ENCODE data around the gene ROR2. TPM values are rescaled to one million over a fixed set of nuclear protein-coding genes. Genes with fewer than 3 reads are reported as not detected.

Gene ROR2
- total RNA-seq, 4 donors from 2014 or later, result 9.5 to 17.7 (median 15.9) TPM

GRCh38 chr9:91663858-91664257 is 286.2 kb downstream of the ROR2 start:
- H3K27ac ChIP-seq, result no peak overlapping the region
- no peak overlapping the region for H3K4me3 ChIP-seq (replicated peaks in 1 of 3)
- no peaks in the 10 kb centered on the region for H3K36me3 ChIP-seq
- H3K27me3 ChIP-seq, result no peaks in the 10 kb centered on the region
- TF ChIP-seq POLR2A (IDR thresholded peaks at IDR 0.05), result no peak
- TF ChIP-seq, protein P1, sequence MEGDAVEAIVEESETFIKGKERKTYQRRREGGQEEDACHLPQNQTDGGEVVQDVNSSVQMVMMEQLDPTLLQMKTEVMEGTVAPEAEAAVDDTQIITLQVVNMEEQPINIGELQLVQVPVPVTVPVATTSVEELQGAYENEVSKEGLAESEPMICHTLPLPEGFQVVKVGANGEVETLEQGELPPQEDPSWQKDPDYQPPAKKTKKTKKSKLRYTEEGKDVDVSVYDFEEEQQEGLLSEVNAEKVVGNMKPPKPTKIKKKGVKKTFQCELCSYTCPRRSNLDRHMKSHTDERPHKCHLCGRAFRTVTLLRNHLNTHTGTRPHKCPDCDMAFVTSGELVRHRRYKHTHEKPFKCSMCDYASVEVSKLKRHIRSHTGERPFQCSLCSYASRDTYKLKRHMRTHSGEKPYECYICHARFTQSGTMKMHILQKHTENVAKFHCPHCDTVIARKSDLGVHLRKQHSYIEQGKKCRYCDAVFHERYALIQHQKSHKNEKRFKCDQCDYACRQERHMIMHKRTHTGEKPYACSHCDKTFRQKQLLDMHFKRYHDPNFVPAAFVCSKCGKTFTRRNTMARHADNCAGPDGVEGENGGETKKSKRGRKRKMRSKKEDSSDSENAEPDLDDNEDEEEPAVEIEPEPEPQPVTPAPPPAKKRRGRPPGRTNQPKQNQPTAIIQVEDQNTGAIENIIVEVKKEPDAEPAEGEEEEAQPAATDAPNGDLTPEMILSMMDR (IDR thresholded peaks at IDR 0.05), result no peak
- DNase-seq, result no peak
- 82 to 86% methylated on average over 6 of the region's 6 CpGs for WGBS, 2 donors
- H3K9me3 ChIP-seq, result no peaks in the 10 kb centered on the region
- no peaks in the 10 kb centered on the region for H3K4me1 ChIP-seq
- intact Hi-C loops (cut with DNase I), result no loop called here

GRCh38 chr9:91661451-91661850 is 288.6 kb downstream of the ROR2 start:
- Histone ChIP-seq H3K27me3 (no peaks in the 10 kb centered on the region), H3K4me1 (no peaks in the 10 kb centered on the region), H3K9me3 (no peaks in the 10 kb centered on the region), H3K36me3 (no peaks in the 10 kb centered on the region), H3K27ac (no peak overlapping the region), H3K4me3 (replicated peaks in 1 of 3) (no peak overlapping the region)
- DNase-seq, result no peak
- no peak for TF ChIP-seq POLR2A (IDR thresholded peaks at IDR 0.05)
- TF ChIP-seq, protein P1 (IDR thresholded peaks at IDR 0.05), result no peak
- intact Hi-C loops (cut with DNase I), result no loop called here
- WGBS, 2 donors, result 61 to 84% methylated on average over 3 of the region's 3 CpGs

GRCh38 chr9:91660521-91660920 is 289.5 kb downstream of the ROR2 start:
- WGBS, 2 donors, result 94 to 98% methylated on average over 1 of the region's 1 CpG

DNA sequence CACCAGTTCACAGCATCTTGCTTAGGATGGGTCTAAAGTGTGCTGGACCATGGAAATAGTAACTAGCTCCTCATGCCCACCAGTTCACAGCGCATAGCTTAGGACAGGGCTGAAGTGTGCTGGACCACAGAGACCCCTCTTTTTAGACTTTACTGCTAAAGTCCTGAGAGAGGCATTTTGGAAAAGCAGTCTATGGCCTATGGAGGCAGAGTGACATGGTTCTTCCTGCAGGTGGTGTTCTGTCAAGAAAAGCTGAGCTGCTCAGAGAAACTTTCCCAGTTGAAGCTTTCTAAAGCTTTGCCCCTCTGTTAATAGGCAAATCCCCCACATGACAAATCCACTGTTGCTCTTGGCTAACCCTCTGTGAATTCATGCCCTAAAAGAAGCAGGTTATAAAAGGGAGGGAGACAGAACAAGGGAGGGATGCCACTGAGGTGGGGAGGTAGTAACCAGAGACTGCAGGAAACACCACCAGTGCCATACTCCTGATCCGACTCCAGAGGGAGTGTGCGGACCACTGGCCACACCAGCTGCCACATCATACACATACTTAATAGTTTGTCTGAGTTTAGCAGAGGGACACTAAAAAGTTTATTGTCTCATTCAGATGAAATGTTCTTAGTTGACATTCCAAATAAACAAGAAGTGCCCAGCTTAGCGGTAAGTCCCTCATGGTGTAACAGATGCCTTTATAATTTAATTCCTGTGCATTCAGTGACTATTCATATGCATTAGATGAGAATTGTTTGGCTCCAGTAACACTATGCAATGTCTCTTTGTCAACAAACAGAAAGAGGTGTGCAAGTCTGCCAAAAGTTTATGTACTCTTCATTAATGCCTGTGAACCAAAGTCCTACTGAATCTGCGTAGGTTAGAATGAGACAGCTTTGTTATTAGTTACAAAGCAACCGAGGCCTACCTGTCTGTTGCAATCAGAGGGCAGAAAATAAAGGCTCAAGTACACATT is 290.2 kb downstream of the ROR2 start:
- no peak overlapping the region for H3K4me3 ChIP-seq (replicated peaks in 1 of 3)
- H3K36me3 ChIP-seq, result no peaks in the 10 kb centered on the region
- intact Hi-C loops (cut with DNase I), result no loop called here
- no peak overlapping the region for H3K27ac ChIP-seq
- H3K9me3 ChIP-seq, result no peaks in the 10 kb centered on the region
- TF ChIP-seq, protein P1 (IDR thresholded peaks at IDR 0.05), result no peak
- TF ChIP-seq POLR2A (IDR thresholded peaks at IDR 0.05), result no peak
- WGBS, 2 donors, result 84 to 85% methylated on average over 6 of the region's 6 CpGs
- H3K27me3 ChIP-seq, result no peaks in the 10 kb centered on the region
- H3K4me1 ChIP-seq, result no peaks in the 10 kb centered on the region
- DNase-seq, result no peak

More at GRCh38 chr9:91660521-91660920, 289.5 kb downstream of the ROR2 start:
- intact Hi-C loops (cut with DNase I), result no loop called here
- DNase-seq, result no peak
- Histone ChIP-seq H3K4me1 (no peaks in the 10 kb centered on the region), H3K4me3 (replicated peaks in 1 of 3) (no peak overlapping the region), H3K36me3 (no peaks in the 10 kb centered on the region), H3K27me3 (no peaks in the 10 kb centered on the region), H3K27ac (no peak overlapping the region), H3K9me3 (no peaks in the 10 kb centered on the region)
- TF ChIP-seq POLR2A (IDR thresholded peaks at IDR 0.05), result no peak
- TF ChIP-seq, protein P1 (IDR thresholded peaks at IDR 0.05), result no peak

DNA sequence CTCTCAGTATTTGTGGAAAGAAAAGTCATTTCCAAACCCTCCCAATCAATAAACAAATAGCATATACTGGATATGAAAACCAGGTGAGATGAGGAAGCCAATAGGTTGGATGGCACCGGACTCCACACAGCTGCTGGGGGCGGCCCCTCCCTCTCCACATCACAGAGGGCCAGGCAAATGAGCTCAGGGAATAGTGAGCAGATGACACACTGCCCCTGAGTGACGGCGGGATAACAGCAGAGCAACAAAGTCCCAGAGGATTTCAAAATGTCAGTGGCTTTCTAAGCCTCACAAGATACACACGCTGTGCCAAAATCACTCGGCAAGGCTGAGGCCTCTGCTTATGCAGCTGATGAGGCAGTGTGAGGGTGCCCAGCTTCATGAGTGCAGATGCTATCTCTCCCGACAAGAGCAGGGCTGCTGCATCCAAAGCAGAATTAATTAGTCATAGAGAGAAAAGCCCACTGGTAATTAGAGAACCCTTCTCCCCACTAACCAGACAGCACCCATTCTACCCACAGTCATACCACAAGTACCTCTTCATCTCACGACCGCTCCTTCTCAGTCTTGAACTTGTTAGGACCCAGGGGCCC is 291.4 kb downstream of the ROR2 start:
- intact Hi-C loops (cut with DNase I), result no loop called here
- no peaks in the 10 kb centered on the region for H3K4me1 ChIP-seq
- no peak for DNase-seq
- WGBS, 2 donors, result 87 to 90% methylated on average over 9 of the region's 9 CpGs
- TF ChIP-seq, protein P1 (IDR thresholded peaks at IDR 0.05), result no peak
- no peak for TF ChIP-seq POLR2A (IDR thresholded peaks at IDR 0.05)
- H3K27me3 ChIP-seq, result no peaks in the 10 kb centered on the region
- no peaks in the 10 kb centered on the region for H3K36me3 ChIP-seq
- H3K9me3 ChIP-seq, result no peaks in the 10 kb centered on the region
- H3K27ac ChIP-seq, result no peak overlapping the region
- no peak overlapping the region for H3K4me3 ChIP-seq (replicated peaks in 1 of 3)

All from thyroid gland (tissue), 4 donors.